HCT116 (cell line): ENCODE results near the gene BCL2L11. TPM values are rescaled to one million over a fixed set of nuclear protein-coding genes. Genes with fewer than 3 reads are reported as not detected.

Experiments
- ATAC-seq: fragments of 200-7000 bp; cut with Tn5 transposase; 2 replicates; pipeline ENCODE4 v1.9.1; 2020; ENCODE audit warnings: mild to moderate bottlenecking, moderate library complexity
- BruUV-seq: library from RNA; stranded (reverse); fragments of 400-500 nt; replicated peaks from 2 replicates; lab custom pipeline; 2021; lab: Mats Ljungman, UMichigan
- CTCF ChIA-PET: fragments of 300-600 bp; sonication (Branson Sonifier 250); formaldehyde crosslinking; loops from one replicate; lab custom pipeline; 2021; ENCODE audit warnings: antibody characterized with exemption; lab: Charles Lee
- POLR2A ChIA-PET: fragments of 300-600, 350-600 bp; sonication (Branson Sonifier 250); formaldehyde crosslinking; loops from one replicate; lab custom pipeline; 2021; ENCODE audit warnings: antibody characterized with exemption; lab: Charles Lee
- RAD21 ChIA-PET, 2 experiments: fragments of 300-600 bp; sonication (Branson Sonifier 250); formaldehyde crosslinking; loops; one replicate each; lab custom pipeline; 2023; ENCODE audit warnings: low total read pairs in 2 of 2; ENCODE audit not compliant: uncharacterized antibody in 2 of 2, unreplicated experiment in 2 of 2, low non-redundant PET in 1 of 2; lab: Charles Lee
- DNase-seq: peaks from one replicate; pipeline ENCODE4 v3.0.0-alpha.2; 2010; ENCODE audit warnings: low read depth, low spot score
- H2AFZ ChIP-seq: fragments of 200-600 bp; shearing (Covaris generic), sonication (generic); 2 replicates; pipeline ENCODE4 v1.6.1; 2017; ENCODE audit warnings: low read depth, mixed run types, mixed read lengths, antibody characterized with exemption, low read length; ENCODE audit not compliant: poor library complexity, severe bottlenecking
- H3K27ac ChIP-seq: 2 replicates; pipeline ENCODE4 v1.5.1; 2012; ENCODE audit warnings: low read depth, low read length
- H3K27me3 ChIP-seq: fragments of 200-600 bp; sonication (generic); 2 replicates; pipeline ENCODE4 v1.6.1; 2016; ENCODE audit warnings: mixed run types, low read length, mixed read lengths; ENCODE audit not compliant: insufficient read depth
- H3K36me3 ChIP-seq, 2 experiments: fragments of 200-500 bp in 1 of 2; fragments of 200-600 bp in 1 of 2; sonication (Bioruptor generic) in 1 of 2; sonication (generic) in 1 of 2; 2 replicates each; pipeline versions ENCODE4 v1.5.1 to v1.6.1; 2014 to 2016; ENCODE audit warnings: low read length in 2 of 2, inconsistent platforms in 1 of 2, mixed read lengths in 1 of 2, mixed run types in 1 of 2; ENCODE audit not compliant: insufficient read depth in 2 of 2, control insufficient read depth in 1 of 2
- H3K4me1 ChIP-seq, 2 experiments: fragments of 200-600 bp in 1 of 2; sonication (generic) in 1 of 2; 2 replicates each; pipeline versions ENCODE4 v1.5.1 to v1.6.1; 2012 to 2017; ENCODE audit warnings: low read length in 2 of 2, inconsistent platforms in 1 of 2, mild to moderate bottlenecking in 1 of 2, mixed read lengths in 1 of 2, mixed run types in 1 of 2, moderate library complexity in 1 of 2; ENCODE audit not compliant: insufficient read depth in 2 of 2, control insufficient read depth in 1 of 2
- H3K4me2 ChIP-seq: fragments of 200-600 bp; sonication (generic); 2 replicates; pipeline ENCODE4 v1.6.1; 2017; ENCODE audit warnings: mixed run types, low read length, mixed read lengths
- H3K4me3 ChIP-seq, 2 experiments: fragments of 200-600 bp in 1 of 2; sonication (generic) in 1 of 2; replicated peaks in 1 of 2; 2 replicates each; pipeline ENCODE4 v1.5.1; 2011 to 2016; ENCODE audit warnings: low read length in 2 of 2, control low read depth in 1 of 2, low read depth in 1 of 2, mild to moderate bottlenecking in 1 of 2, mixed read lengths in 1 of 2, mixed run types in 1 of 2
- H3K79me2 ChIP-seq: fragments of 200-600 bp; sonication (generic); 2 replicates; pipeline ENCODE4 v1.6.1; 2017; ENCODE audit warnings: mild to moderate bottlenecking, mixed run types, low read length, moderate library complexity, mixed read lengths; ENCODE audit not compliant: insufficient read depth
- H3K9ac ChIP-seq: fragments of 200-600 bp; sonication (generic); 2 replicates; pipeline ENCODE4 v1.6.1; 2016; ENCODE audit warnings: low read length, mixed read lengths
- H3K9me2 ChIP-seq: fragments of 200-600 bp; sonication (generic), shearing (Covaris generic); 2 replicates; pipeline ENCODE4 v1.6.1; 2017; ENCODE audit warnings: mixed run types, mild to moderate bottlenecking, moderate library complexity; ENCODE audit not compliant: insufficient read depth
- H3K9me3 ChIP-seq, 2 experiments: fragments of 200-500 bp in 1 of 2; fragments of 200-600 bp in 1 of 2; sonication (Bioruptor generic) in 1 of 2; sonication (generic) in 1 of 2; 2 replicates each; pipeline ENCODE4 v1.6.1; 2014 to 2017; ENCODE audit warnings: low read length in 2 of 2, mixed read lengths in 2 of 2, inconsistent platforms in 1 of 2, low read depth in 1 of 2, mild to moderate bottlenecking in 1 of 2, mixed run types in 1 of 2, moderate library complexity in 1 of 2; ENCODE audit not compliant: control insufficient read depth in 1 of 2, insufficient read depth in 1 of 2
- H4K20me1 ChIP-seq: fragments of 200-600 bp; sonication (generic), shearing (Covaris generic); 2 replicates; pipeline ENCODE4 v1.6.1; 2017; ENCODE audit warnings: mixed run types, mild to moderate bottlenecking, moderate library complexity; ENCODE audit not compliant: insufficient read depth
- CBX3 ChIP-seq: IDR thresholded peaks from 2 replicates; pipeline ENCODE4 v1.6.1; 2012; ENCODE audit warnings: low read depth
- ELF1 ChIP-seq: IDR thresholded peaks from 2 replicates; pipeline ENCODE4 v1.6.1; 2012; ENCODE audit warnings: low read depth, borderline replicate concordance
- EZH2 ChIP-seq: fragments of 200-600 bp; sonication (generic); IDR thresholded peaks from 2 replicates; pipeline ENCODE4 v1.6.1; 2017; ENCODE audit warnings: antibody characterized with exemption, mixed run types
- FOSL1 ChIP-seq: IDR thresholded peaks from 2 replicates; pipeline ENCODE4 v1.6.1; 2012; ENCODE audit warnings: low read depth
- POLR2AphosphoS5 ChIP-seq: IDR thresholded peaks from 2 replicates; pipeline ENCODE4 v1.6.1; 2011; ENCODE audit warnings: mild to moderate bottlenecking, low read depth, low read length, moderate library complexity
- RAD21 ChIP-seq: IDR thresholded peaks from 2 replicates; pipeline ENCODE4 v1.6.1; 2012; ENCODE audit warnings: low read depth, mild to moderate bottlenecking
- SIN3A ChIP-seq: IDR thresholded peaks from 2 replicates; pipeline ENCODE4 v1.6.1; 2012; ENCODE audit warnings: low read depth
- SP1 ChIP-seq: IDR thresholded peaks from 2 replicates; pipeline ENCODE4 v1.6.1; 2012; ENCODE audit warnings: low read depth
- TCF7L2 ChIP-seq: IDR thresholded peaks from 2 replicates; pipeline ENCODE4 v1.7.0; 2011; ENCODE audit warnings: borderline replicate concordance, inconsistent platforms; ENCODE audit not compliant: insufficient read depth, insufficient read length; ENCODE audit errors: extremely low read depth
- intact Hi-C: fragments of 100-400 bp; cut with micrococcal nuclease; formaldehyde crosslinking; loops from 2 replicates; pipeline ENCODE4 v1.10.0; 2022
- total RNA-seq: library from RNA; stranded (reverse); gene quantifications from one replicate; pipeline ENCODE4 v1.2.1, GENCODE V29; 2021; ENCODE audit not compliant: unreplicated experiment
- TF ChIP-seq, protein P1 (sequence below): IDR thresholded peaks from 2 replicates; pipeline ENCODE4 v1.6.1; 2012
- TF ChIP-seq, protein P2 (sequence below): IDR thresholded peaks from 2 replicates; pipeline ENCODE4 v1.6.1; 2012; ENCODE audit warnings: low read depth

The BCL2L11 gene
- total RNA-seq, 1 experiment from 2014 or later, result 17.8 TPM

DNA sequence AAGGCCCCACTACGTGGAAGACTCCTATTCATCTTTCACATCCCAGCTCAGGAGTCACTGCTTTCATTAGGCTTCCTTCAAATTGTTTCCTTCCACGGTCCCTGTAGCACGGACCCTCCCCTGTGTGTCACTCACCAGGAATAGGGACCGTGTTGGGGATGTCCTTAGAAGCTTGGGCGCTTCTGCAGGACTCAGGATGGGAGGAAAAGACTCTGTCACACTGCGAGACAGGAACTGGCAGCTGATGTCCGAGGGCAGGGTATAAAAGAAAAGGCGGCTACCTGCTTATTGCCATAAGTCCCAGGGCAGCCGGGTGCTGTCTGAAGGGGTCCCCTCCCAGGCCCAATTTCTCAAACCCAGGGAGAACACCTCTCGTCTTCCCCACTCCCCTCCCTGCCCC, 79.1 kb downstream of the BCL2L11 start:
- Histone ChIP-seq H3K27ac (no peak overlapping the region), H3K4me1 (no peaks in the 10 kb centered on the region), H3K79me2 (no peaks in the 10 kb centered on the region), H3K36me3 (no peaks in the 10 kb centered on the region), H2AFZ (no peak overlapping the region), H3K9ac (no peak overlapping the region), H3K9me3 (no peaks in the 10 kb centered on the region), H3K27me3 (no peaks in the 10 kb centered on the region), H3K4me2 (no peak overlapping the region), H3K9me2 (no peaks in the 10 kb centered on the region), H3K4me3 (no peak overlapping the region), H4K20me1 (no peaks in the 10 kb centered on the region)
- DNase-seq (no peak), ATAC-seq (no peak)
- ChIA-PET RAD21 (no interaction called here), POLR2A (no interaction called here), CTCF (no interaction called here)
- BruUV-seq, result no TSS peak
- intact Hi-C loops, result no loop called here
- TF ChIP-seq, protein P1, sequence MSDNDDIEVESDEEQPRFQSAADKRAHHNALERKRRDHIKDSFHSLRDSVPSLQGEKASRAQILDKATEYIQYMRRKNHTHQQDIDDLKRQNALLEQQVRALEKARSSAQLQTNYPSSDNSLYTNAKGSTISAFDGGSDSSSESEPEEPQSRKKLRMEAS, result no peak

DNA sequence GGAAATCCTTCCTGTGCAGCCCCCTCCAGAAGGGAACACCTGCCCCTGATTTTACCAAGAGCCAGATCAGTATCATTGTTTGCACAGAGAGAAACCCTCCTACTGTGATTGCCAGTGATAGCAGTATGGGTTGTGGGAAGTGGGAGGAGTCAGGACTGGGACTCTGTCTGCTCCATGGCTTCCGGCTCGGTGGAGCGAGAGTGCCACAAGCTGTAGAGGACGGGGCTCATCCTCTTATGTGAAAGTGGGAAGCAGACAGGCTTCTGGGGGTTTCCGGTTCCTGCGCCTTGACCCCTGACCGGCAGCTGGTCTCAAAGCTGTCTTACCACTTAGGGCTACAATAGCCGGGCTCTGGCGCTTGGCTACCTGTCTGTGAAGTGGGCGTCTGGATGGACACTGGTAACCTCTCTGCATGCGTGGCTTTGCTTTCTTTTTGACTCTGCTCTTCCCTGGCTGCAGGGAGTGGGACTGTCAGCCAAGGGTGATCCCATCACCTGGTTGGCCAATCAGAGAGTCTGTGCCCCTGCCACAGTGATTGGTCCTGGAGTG, 79.7 kb downstream of the BCL2L11 start:
- no peak; the same call in 1 of the 2 replicates for ATAC-seq
- H3K27ac ChIP-seq, result no peak overlapping the region
- no peaks in the 10 kb centered on the region for H3K79me2 ChIP-seq
- no peaks in the 10 kb centered on the region for H3K9me3 ChIP-seq
- no TSS peak for BruUV-seq
- no peak for DNase-seq
- no peaks in the 10 kb centered on the region for H3K27me3 ChIP-seq
- H3K9me2 ChIP-seq, result no peaks in the 10 kb centered on the region
- H3K9ac ChIP-seq, result no peak overlapping the region
- intact Hi-C loops, result no loop called here
- no peak overlapping the region for H2AFZ ChIP-seq
- CTCF ChIA-PET, result no interaction called here
- H3K4me2 ChIP-seq, result no peak overlapping the region
- H4K20me1 ChIP-seq, result no peaks in the 10 kb centered on the region
- RAD21 ChIA-PET, result no interaction called here
- POLR2A ChIA-PET, result no interaction called here
- H3K4me1 ChIP-seq, result no peaks in the 10 kb centered on the region
- no peaks in the 10 kb centered on the region for H3K36me3 ChIP-seq
- H3K4me3 ChIP-seq, result no peak overlapping the region
- TF ChIP-seq CBX3, result no peak
- no peak for TF ChIP-seq EZH2
- no peak for TF ChIP-seq FOSL1
- TF ChIP-seq ELF1, result no peak
- TF ChIP-seq POLR2AphosphoS5, result no peak
- TF ChIP-seq, protein P2, sequence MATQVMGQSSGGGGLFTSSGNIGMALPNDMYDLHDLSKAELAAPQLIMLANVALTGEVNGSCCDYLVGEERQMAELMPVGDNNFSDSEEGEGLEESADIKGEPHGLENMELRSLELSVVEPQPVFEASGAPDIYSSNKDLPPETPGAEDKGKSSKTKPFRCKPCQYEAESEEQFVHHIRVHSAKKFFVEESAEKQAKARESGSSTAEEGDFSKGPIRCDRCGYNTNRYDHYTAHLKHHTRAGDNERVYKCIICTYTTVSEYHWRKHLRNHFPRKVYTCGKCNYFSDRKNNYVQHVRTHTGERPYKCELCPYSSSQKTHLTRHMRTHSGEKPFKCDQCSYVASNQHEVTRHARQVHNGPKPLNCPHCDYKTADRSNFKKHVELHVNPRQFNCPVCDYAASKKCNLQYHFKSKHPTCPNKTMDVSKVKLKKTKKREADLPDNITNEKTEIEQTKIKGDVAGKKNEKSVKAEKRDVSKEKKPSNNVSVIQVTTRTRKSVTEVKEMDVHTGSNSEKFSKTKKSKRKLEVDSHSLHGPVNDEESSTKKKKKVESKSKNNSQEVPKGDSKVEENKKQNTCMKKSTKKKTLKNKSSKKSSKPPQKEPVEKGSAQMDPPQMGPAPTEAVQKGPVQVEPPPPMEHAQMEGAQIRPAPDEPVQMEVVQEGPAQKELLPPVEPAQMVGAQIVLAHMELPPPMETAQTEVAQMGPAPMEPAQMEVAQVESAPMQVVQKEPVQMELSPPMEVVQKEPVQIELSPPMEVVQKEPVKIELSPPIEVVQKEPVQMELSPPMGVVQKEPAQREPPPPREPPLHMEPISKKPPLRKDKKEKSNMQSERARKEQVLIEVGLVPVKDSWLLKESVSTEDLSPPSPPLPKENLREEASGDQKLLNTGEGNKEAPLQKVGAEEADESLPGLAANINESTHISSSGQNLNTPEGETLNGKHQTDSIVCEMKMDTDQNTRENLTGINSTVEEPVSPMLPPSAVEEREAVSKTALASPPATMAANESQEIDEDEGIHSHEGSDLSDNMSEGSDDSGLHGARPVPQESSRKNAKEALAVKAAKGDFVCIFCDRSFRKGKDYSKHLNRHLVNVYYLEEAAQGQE, result no peak
- TF ChIP-seq RAD21, result no peak
- TF ChIP-seq SP1, result no peak
- TF ChIP-seq SIN3A, result no peak
- no peak for TF ChIP-seq TCF7L2
